PFSK-1 (cell line): ENCODE data around the gene TXNDC5. TPM values are rescaled to one million over a fixed set of nuclear protein-coding genes. Genes with fewer than 3 reads are reported as not detected.
A peak's percentile ranks its signal among the peaks of the same experiment; 100 is the strongest.

Source experiments
- FOXP2 ChIP-seq: optimal IDR thresholded peaks from 2 replicates; pipeline ENCODE3; 2011; ENCODE audit warnings: borderline replicate concordance, control low read depth, inconsistent platforms; ENCODE audit not compliant: insufficient read depth; ENCODE audit errors: extremely low read length, extremely low read depth
- POLR2AphosphoS5 ChIP-seq: IDR thresholded peaks from 2 replicates; pipeline ENCODE4 v1.6.1; 2012; ENCODE audit warnings: low read depth, mild to moderate bottlenecking, control low read depth, low read length, moderate library complexity
- SIN3A ChIP-seq: IDR thresholded peaks from 2 replicates; pipeline ENCODE4 v1.6.1; 2012; ENCODE audit warnings: mild to moderate bottlenecking, low read length, moderate library complexity, borderline replicate concordance; ENCODE audit not compliant: insufficient read depth
- TAF1 ChIP-seq: IDR thresholded peaks from 2 replicates; pipeline ENCODE4 v1.6.1; 2012; ENCODE audit warnings: low read length, control low read depth, borderline replicate concordance; ENCODE audit not compliant: insufficient read depth
- polyA plus RNA-seq: library from polyadenylated mRNA; unstranded; fragments of >200 nt; gene quantifications from one replicate; pipeline ENCODE4 v1.2.1, GENCODE V29; 2012; ENCODE audit warnings: low read depth, missing spikeins; ENCODE audit not compliant: insufficient read length
- TF ChIP-seq, protein P1 (sequence below), 2 experiments: IDR thresholded peaks; 2 replicates each; pipeline versions ENCODE4 v1.6.1 to v1.8.0; 2011 to 2012; ENCODE audit warnings: low read depth in 2 of 2, low read length in 2 of 2, control low read depth in 1 of 2, inconsistent platforms in 1 of 2, mild to moderate bottlenecking in 1 of 2, moderate library complexity in 1 of 2; ENCODE audit not compliant: insufficient read depth in 1 of 2

TXNDC5 gene
- polyA plus RNA-seq = 314 TPM

DNA sequence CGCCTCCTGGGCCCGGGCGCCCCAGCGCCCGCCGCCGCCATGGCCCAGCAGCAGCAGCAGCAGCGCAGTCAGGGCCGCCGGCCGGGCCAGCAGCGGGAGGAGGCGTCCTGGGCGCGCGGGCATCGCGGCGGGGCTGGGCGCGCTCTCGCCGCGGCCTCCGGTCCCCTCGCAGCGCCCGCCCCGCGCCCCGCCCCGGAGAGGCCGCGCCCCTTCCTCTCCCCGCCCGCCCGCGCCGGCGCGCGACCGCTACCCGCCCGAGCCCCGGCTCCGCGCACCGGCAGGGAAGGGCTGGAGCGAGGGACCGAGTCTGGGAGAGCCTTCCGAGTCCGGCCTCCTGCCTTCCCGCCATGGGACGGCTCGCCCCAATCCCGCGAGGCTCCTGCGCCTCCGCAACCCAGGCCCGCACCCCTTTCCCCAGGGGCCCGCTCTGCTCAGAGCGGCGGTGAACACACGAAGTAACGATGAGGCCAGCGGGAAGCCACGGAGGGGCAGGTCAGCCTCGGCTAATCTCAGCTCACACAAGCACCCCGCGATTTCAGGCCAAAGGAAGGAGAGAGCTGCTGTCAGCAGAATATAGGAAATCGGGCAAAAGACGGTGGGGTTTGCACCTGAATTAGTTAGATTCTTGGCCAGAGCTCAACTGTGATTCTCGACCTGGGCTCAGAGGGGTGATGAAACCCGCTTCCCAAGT is at the start of gene TXNDC5:
TSS of gene TXNDC5 (minus strand) at position 135 of the 691 bp plus-strand sequence. CDS start at position 123, 12 bp downstream.
- peak; percentile 72; the same call in 1 of the 2 replicates for TF ChIP-seq TAF1
- TF ChIP-seq, protein P1, sequence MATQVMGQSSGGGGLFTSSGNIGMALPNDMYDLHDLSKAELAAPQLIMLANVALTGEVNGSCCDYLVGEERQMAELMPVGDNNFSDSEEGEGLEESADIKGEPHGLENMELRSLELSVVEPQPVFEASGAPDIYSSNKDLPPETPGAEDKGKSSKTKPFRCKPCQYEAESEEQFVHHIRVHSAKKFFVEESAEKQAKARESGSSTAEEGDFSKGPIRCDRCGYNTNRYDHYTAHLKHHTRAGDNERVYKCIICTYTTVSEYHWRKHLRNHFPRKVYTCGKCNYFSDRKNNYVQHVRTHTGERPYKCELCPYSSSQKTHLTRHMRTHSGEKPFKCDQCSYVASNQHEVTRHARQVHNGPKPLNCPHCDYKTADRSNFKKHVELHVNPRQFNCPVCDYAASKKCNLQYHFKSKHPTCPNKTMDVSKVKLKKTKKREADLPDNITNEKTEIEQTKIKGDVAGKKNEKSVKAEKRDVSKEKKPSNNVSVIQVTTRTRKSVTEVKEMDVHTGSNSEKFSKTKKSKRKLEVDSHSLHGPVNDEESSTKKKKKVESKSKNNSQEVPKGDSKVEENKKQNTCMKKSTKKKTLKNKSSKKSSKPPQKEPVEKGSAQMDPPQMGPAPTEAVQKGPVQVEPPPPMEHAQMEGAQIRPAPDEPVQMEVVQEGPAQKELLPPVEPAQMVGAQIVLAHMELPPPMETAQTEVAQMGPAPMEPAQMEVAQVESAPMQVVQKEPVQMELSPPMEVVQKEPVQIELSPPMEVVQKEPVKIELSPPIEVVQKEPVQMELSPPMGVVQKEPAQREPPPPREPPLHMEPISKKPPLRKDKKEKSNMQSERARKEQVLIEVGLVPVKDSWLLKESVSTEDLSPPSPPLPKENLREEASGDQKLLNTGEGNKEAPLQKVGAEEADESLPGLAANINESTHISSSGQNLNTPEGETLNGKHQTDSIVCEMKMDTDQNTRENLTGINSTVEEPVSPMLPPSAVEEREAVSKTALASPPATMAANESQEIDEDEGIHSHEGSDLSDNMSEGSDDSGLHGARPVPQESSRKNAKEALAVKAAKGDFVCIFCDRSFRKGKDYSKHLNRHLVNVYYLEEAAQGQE (IDR thresholded peaks at IDR 0.05; ENCODE audit: insufficient read depth in 1 of 2, low read depth in 2 of 2, low read length in 2 of 2) = no peak
- TF ChIP-seq SIN3A = 0 out of 2 replicates have a peak, but pooled peaks have one; percentile 21
- TF ChIP-seq POLR2AphosphoS5 = peak; percentile 69; the same call in 1 of the 2 replicates
- peak; percentile 72 for TF ChIP-seq FOXP2

DNA sequence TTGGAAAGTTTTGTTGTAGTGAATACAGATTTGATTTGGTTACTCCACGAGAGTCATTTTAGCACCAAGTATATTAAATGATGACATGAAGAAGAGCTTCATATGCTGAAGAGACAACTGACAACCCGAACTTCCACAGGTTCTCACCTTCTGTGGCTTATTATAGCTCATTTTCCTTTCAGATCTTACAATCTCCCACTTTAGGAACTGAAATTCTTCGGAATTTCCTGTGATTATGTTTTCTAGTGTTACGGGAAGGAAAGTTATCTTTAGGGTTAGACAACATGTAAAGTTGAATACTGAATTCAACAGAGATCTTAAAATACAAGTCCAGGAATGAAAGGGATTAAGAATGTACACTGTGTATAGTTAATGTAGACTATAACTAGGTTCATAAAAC is 49.6 kb upstream of the TXNDC5 start:
- TF ChIP-seq POLR2AphosphoS5 (no peak), FOXP2 (no peak), SIN3A (no peak), TAF1 (no peak)
- TF ChIP-seq, protein P1 (IDR thresholded peaks at IDR 0.05; ENCODE audit: insufficient read depth in 1 of 2, low read depth in 2 of 2, low read length in 2 of 2) = no peak

DNA sequence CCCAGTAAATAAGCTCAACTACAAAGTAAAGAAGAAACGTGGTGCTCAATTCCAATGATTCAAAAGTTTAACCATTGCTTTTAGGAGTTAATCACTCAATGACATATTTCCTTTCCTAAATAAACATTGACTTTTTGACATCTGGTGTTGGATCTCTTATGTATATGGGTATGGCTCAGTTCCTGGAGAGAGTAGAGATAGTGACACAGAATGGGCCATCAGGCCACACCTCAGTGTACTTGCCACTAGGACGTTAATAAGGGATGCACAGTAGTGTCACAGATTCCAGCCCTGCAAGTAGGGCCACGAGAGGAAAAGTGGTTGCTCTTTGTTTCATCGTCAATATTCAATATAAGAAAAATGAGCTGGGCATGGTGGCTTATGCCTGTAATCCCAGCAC is 48.9 kb upstream of the TXNDC5 start:
- TF ChIP-seq POLR2AphosphoS5 = no peak
- TF ChIP-seq, protein P1 (IDR thresholded peaks at IDR 0.05; ENCODE audit: insufficient read depth in 1 of 2, low read depth in 2 of 2, low read length in 2 of 2) = no peak
- no peak for TF ChIP-seq TAF1
- no peak for TF ChIP-seq SIN3A
- no peak for TF ChIP-seq FOXP2

DNA sequence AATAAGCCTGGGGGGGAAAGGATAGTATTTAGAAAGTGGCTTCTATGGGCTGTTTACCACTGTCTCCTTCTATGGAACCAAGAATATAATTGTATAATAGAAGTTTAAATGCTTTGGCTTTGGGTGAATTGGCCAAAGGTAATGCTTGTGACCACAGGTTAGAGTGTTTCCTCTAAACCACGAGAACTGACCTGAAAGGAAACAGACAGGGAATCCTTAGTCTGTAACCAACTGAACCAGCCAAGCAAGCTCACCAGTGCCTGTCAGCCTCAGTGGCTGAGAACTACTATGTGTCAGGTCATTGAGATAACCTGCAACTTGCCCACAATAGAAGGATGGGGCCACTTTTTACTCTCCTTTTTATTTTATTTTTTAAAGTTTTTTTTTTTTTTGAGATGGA is 47.9 kb upstream of the TXNDC5 start:
- TF ChIP-seq POLR2AphosphoS5 (no peak), TAF1 (no peak), SIN3A (no peak), FOXP2 (no peak)
- TF ChIP-seq, protein P1 (IDR thresholded peaks at IDR 0.05; ENCODE audit: insufficient read depth in 1 of 2, low read depth in 2 of 2, low read length in 2 of 2) = no peak

DNA sequence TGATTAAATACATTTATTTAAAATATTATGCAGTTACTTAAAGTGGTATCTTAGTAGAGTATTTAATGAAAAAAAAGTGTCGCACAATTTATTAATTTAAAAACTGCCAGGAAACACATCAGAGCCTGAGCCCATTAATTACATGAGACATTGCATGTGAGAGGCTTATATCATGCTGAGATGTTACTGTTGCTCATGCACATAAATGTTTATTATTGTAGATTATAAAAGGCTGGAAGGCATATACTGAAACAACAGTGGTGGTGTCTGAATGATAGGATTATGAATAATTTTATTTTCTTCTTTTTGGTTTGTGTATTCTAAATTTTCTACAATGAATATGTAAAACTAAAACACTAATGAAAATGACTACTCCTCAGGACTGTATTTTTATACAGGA is 45.7 kb upstream of the TXNDC5 start:
- TF ChIP-seq SIN3A (no peak), TAF1 (no peak), POLR2AphosphoS5 (no peak), FOXP2 (no peak)
- TF ChIP-seq, protein P1 (IDR thresholded peaks at IDR 0.05; ENCODE audit: insufficient read depth in 1 of 2, low read depth in 2 of 2, low read length in 2 of 2) = no peak
